ENCODE results near the gene REEP1. TPM values are rescaled to one million over a fixed set of nuclear protein-coding genes. Genes with fewer than 3 reads are reported as not detected.

Gene REEP1
- total RNA-seq, 4 donors from 2014 or later = 0.39 to 3.3 (median 1.7) TPM

GRCh38 chr2:86375623-86376022 lies 38.2 kb upstream of the REEP1 start:
- WGBS, 2 donors = 88 to 100% methylated on average over 1 of the region's 1 CpG
- H3K27ac ChIP-seq = no peak overlapping the region
- no peak overlapping the region for H3K4me3 ChIP-seq
- no peak for DNase-seq (ENCODE audit: low spot score in 2 of 2)
- peaks cover 0 to 2% (median 0%) of the 10 kb centered on the region in 4 donors for H3K9me3 ChIP-seq
- H3K36me3 ChIP-seq = no peaks in the 10 kb centered on the region
- TF ChIP-seq CTCF (IDR thresholded peaks at IDR 0.05) = no peak
- TF ChIP-seq POLR2A (IDR thresholded peaks at IDR 0.05) = no peak
- no peak for TF ChIP-seq EP300 (IDR thresholded peaks at IDR 0.05)
- H3K27me3 ChIP-seq = no peaks in the 10 kb centered on the region
- no peaks in the 10 kb centered on the region for H3K4me1 ChIP-seq

GRCh38 chr2:86372641-86373502 lies 35.4 kb upstream of the REEP1 start:
- DNase-seq (ENCODE audit: low spot score in 2 of 2) = no peak
- Histone ChIP-seq H3K27ac (no peak overlapping the region), H3K4me3 (no peak overlapping the region), H3K36me3 (no peaks in the 10 kb centered on the region), H3K27me3 (no peaks in the 10 kb centered on the region), H3K9me3 (peaks cover 0 to 8% (median 0%) of the 10 kb centered on the region in 4 donors), H3K4me1 (peaks cover 0 to 8% (median 1%) of the 10 kb centered on the region in 4 donors)
- WGBS, 2 donors = 41 to 43% methylated on average over 4 of the region's 4 CpGs
- peak in 4 of 5 experiments; percentile 23 to 44 (median 30) for TF ChIP-seq CTCF (IDR thresholded peaks at IDR 0.05)
- TF ChIP-seq EP300 (IDR thresholded peaks at IDR 0.05) = no peak
- no peak for TF ChIP-seq POLR2A (IDR thresholded peaks at IDR 0.05)

GRCh38 chr2:86372133-86372532 lies 34.7 kb upstream of the REEP1 start:
- H3K36me3 ChIP-seq = no peaks in the 10 kb centered on the region
- H3K4me1 ChIP-seq = peaks cover 0 to 9% (median 2%) of the 10 kb centered on the region in 4 donors
- no peak overlapping the region for H3K4me3 ChIP-seq
- WGBS, 2 donors = 56 to 67% methylated on average over 4 of the region's 4 CpGs
- no peak for TF ChIP-seq EP300 (IDR thresholded peaks at IDR 0.05)
- TF ChIP-seq CTCF (IDR thresholded peaks at IDR 0.05) = no peak
- no peak for TF ChIP-seq POLR2A (IDR thresholded peaks at IDR 0.05)
- H3K27me3 ChIP-seq = no peaks in the 10 kb centered on the region
- DNase-seq (ENCODE audit: low spot score in 2 of 2) = no peak
- no peak overlapping the region for H3K27ac ChIP-seq
- H3K9me3 ChIP-seq = peaks cover 0 to 8% (median 0%) of the 10 kb centered on the region in 4 donors

- 34 to 41% methylated on average over 4 of the region's 4 CpGs for WGBS, 2 donors
- Histone ChIP-seq H3K9me3 (peaks cover 0 to 8% (median 0%) of the 10 kb centered on the region in 4 donors), H3K4me1 (peaks cover 0 to 9% (median 2%) of the 10 kb centered on the region in 4 donors), H3K27me3 (no peaks in the 10 kb centered on the region), H3K27ac (no peak overlapping the region), H3K4me3 (no peak overlapping the region), H3K36me3 (no peaks in the 10 kb centered on the region)
- no peak for DNase-seq (ENCODE audit: low spot score in 2 of 2)
- TF ChIP-seq CTCF (IDR thresholded peaks at IDR 0.05) = no peak
- TF ChIP-seq POLR2A (IDR thresholded peaks at IDR 0.05) = no peak
- TF ChIP-seq EP300 (IDR thresholded peaks at IDR 0.05) = no peak
Observed at GRCh38 chr2:86371527-86371926, 34.1 kb upstream of the REEP1 start.

- WGBS, 2 donors = 94% methylated on average over 3 of the region's 3 CpGs
- no peaks in the 10 kb centered on the region for H3K27me3 ChIP-seq
- H3K27ac ChIP-seq = no peak overlapping the region
- H3K36me3 ChIP-seq = no peaks in the 10 kb centered on the region
- TF ChIP-seq EP300 (IDR thresholded peaks at IDR 0.05) (no peak), POLR2A (IDR thresholded peaks at IDR 0.05) (no peak), CTCF (IDR thresholded peaks at IDR 0.05) (no peak)
- DNase-seq (ENCODE audit: low spot score in 2 of 2) = no peak
- H3K9me3 ChIP-seq = peaks cover 0 to 8% (median 0%) of the 10 kb centered on the region in 4 donors
- H3K4me3 ChIP-seq = no peak overlapping the region
- H3K4me1 ChIP-seq = peaks cover 0 to 9% (median 2%) of the 10 kb centered on the region in 4 donors
Observed at GRCh38 chr2:86370579-86370978, 33.2 kb upstream of the REEP1 start.
